GM12874 (cell line): ENCODE measurements around the gene CYTL1.
A peak's percentile ranks its signal among the peaks of the same experiment; 100 is the strongest.

Experiments
- TF ChIP-seq, protein P1 (sequence below): IDR thresholded peaks from 2 replicates; pipeline ENCODE4 v1.5.1; 2011; ENCODE audit warnings: low read depth, mild to moderate bottlenecking, control low read depth, low read length, moderate library complexity; ENCODE audit not compliant: insufficient read depth

Gene CYTL1

DNA sequence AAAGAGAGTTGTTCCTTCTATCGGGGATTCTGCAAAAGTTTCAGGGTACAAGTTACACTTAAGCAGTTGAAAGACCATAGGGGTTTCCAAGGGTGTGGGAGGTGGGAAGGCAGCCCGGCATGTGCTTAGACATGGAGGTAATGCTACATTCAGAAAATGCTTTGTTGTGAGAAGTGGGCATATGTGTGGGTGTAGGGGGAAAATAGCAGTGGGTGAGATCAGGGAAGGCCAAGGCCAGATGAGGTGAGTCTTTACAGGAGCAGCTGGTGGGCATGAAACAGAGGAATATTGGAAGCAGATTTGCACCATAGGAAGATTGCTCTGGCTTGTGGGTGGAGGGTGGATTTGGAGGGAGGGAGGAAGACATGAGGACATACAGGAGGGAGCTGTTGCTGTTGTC lies 8.3 kb downstream of the CYTL1 start:
- TF ChIP-seq, protein P1, sequence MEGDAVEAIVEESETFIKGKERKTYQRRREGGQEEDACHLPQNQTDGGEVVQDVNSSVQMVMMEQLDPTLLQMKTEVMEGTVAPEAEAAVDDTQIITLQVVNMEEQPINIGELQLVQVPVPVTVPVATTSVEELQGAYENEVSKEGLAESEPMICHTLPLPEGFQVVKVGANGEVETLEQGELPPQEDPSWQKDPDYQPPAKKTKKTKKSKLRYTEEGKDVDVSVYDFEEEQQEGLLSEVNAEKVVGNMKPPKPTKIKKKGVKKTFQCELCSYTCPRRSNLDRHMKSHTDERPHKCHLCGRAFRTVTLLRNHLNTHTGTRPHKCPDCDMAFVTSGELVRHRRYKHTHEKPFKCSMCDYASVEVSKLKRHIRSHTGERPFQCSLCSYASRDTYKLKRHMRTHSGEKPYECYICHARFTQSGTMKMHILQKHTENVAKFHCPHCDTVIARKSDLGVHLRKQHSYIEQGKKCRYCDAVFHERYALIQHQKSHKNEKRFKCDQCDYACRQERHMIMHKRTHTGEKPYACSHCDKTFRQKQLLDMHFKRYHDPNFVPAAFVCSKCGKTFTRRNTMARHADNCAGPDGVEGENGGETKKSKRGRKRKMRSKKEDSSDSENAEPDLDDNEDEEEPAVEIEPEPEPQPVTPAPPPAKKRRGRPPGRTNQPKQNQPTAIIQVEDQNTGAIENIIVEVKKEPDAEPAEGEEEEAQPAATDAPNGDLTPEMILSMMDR: no peak

DNA sequence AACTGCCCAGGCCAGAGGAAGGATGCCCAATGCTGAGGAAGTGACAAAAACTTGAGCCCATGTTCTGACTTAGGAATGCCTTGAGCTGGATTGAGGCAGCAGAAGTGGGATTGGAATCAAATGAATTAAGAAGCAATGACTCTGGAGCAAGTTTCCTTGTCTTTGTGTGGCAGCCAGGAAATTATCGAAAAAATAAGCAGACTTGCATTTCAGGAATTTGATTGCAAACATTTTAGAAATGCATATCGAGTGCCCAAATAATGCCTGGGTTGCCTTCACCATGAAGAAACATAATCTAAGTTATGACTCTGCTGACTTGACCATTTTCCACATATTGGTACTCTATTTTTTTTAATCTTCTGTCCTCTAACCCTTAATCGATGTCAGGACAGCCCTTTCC lies 9.5 kb downstream of the CYTL1 start:
- TF ChIP-seq, protein P1: no peak

DNA sequence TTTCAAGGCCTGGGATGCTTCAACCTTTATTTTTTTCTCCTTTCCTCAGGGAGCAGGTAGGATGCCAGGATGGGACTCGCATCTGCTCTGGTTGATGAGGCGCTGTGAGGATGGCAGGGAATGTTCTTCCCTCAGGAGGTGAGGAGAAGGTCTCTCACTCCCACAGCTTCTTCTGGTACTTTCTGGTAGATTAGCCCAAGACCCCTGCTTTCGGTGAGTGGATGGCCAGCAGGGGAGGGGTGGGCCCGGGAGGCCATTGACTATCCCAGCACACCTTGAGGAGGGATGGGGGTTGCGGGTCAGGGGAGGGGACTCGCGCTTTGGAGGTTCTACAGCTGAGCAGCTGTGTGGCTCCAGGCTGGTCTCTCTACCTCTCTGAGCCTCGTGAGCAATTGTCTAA lies 14.8 kb downstream of the CYTL1 start:
- TF ChIP-seq, protein P1: no peak

DNA sequence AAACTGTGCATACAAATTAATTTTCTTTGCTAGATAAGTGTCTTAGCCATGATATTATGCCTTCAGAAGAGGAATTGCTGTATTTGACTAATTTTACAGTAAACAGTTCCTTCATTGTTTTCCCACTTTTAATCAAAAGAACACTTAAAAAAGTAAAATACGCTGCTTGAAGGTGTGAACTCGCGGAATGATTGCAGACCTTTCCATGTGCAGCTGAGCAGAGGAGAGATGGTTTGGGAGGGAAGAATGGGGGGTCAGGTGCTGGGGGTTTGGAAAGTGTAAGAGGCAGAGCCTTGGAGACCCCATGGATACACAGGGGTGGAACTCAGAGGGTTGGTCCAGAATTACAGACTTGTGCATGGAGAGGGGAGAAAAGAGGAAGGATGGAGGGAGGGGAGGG lies 15.3 kb downstream of the CYTL1 start:
- TF ChIP-seq, protein P1: no peak

DNA sequence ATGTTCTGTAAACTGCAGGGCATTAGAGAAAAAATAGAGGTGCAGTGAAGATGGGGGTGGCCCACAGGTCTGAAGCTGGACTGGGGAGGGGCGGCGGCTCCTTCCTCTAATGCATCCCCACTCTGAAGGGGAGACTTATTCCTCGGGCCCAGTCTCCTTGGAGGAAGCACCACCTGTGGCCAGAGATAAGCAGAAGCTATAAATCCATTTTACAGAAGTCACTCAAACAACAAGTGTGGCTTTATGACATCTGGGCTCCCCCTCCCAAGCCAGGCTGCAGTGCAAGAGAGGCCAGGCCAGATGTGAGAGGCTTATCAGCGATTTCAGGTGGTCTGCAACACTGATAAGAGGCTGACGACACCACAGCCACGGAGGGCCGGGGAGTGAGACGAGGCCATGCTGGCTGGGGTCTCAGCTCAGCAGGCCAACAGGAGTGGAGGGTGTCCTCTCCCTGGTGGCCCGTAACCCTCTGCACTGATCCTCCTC lies 15.8 kb downstream of the CYTL1 start:
- TF ChIP-seq, protein P1: no peak

DNA sequence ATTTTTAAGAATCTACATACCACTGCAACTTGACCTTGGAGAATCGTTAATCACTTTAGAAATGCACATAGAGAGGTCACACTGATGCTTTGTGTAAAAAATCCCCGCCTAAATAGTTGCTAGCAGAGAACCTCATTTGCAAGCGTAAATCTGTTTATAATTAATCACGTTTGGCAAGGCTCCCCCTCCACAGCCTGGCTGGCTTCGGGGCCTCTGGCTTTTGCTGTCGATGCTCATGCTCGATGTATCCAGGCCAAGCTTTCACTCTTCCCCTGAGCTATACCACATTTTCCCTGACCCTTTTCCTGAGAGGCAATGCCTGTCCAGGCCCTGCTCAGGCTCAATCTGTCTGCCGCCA lies 23.4 kb downstream of the CYTL1 start:
- TF ChIP-seq, protein P1: no peak

DNA sequence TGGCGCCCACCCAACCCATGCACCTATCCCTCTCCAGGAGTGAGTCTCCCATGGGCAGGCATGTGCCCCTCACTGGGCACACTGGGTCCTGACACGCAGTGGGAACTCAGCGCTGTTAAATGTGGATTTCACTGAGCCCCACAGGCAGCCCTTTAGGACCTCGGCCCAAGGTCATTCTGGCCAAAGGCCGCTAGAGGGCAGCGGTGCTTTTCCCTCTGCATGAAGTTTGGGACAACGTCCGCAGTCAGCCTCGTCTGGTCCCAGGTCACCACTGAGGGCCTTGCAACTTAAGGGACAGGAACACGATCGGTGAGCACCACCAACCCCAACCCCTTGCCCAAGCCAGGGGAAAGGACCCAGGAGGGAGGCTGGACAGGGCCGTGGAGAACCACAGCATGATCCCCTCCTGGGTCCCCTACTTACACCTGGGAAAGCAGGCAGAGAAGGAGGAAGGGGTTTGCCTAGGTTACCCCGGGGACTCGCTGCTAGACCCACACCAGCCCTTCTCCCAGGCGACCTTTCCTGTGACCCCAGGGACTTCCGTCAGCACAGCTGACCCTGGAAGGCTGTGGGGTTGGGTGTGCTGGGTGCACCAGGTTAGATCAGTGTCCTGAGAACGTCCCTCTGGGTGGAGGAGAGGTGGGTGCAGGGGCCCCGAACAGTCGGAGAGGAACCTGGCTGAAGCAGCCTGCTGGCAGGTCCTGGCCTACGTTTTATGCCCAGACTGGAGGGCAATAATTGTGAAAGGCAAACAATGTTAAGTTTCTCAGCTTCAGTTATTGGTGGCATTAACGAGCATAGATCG lies 24.0 kb downstream of the CYTL1 start:
- TF ChIP-seq, protein P1: peak; percentile 94
